ENCODE data around the gene ADIPOR2.

DNA sequence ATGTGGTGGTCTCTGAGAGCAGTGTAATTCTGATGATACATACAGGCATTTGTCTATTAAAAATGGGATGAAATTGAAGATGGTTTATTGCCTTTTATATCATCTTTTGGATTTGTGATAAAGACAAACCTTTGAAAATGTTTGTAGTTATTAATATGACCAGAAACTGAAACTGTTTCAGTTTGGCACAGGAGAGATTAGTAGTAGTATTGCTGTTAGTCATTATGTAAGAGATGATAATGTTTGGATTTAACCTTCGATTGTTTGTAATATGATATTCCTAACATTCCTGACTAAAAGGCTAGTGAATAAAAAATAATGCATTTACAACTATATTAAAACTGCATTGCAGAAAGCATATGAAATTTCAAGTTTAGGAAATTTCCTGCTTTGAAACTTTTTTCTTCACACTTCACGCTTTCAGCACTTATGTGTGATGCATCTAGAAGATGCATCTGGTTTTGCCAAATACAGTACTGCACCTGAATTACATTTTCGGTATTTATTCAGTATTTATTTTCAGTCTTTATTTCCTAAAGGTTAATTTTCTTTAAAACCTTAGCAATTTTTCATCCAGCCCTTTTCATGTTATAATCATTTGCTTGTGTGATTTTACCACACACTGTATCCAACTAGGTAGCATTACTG lies 25.5 kb downstream of the ADIPOR2 start:
- TF ChIP-seq CTCF (conservative IDR thresholded peaks at IDR 0.05 in 1 of 2, IDR thresholded peaks at IDR 0.05 in 1 of 2; ENCODE audit: extremely low read depth in 1 of 2, insufficient read depth in 1 of 2, low read depth in 1 of 2, low read length in 2 of 2) (no peak), EZH2 (IDR thresholded peaks at IDR 0.05; ENCODE audit: borderline replicate concordance, low read length) (no peak)
